Measurements from ENCODE around the gene HM13.
"Not testable (repeated sequence)": the region's sequence is repeated elsewhere in the genome, so short reads cannot be mapped to it uniquely, and the experiment has no call there.

The HM13 gene

GRCh38 chr20:31514154-31515071 lies at the start of gene HM13:
TSS of gene HM13 (plus strand) at chr20:31514442. CDS start at chr20:31514552, 110 bp downstream.
- peak; percentile 98 for DNase-seq (ENCODE audit: low spot score)

- not testable (repeated sequence) for DNase-seq (ENCODE audit: low spot score)
Observed at GRCh38 chr20:31470946-31471345, 43.3 kb upstream of the HM13 start.

- peak; percentile 38 for DNase-seq (ENCODE audit: low spot score)
Observed at GRCh38 chr20:31472395-31473330, 41.6 kb upstream of the HM13 start.

GRCh38 chr20:31473331-31474096 lies 40.7 kb upstream of the HM13 start:
- no peak for DNase-seq (ENCODE audit: low spot score)

GRCh38 chr20:31474097-31474436 lies 40.2 kb upstream of the HM13 start:
- DNase-seq (ENCODE audit: low spot score) = no peak

- DNase-seq (ENCODE audit: low spot score) = no peak
Observed at GRCh38 chr20:31474758-31475427, 39.3 kb upstream of the HM13 start, which contains the start of the genes DEFB124 and REM1. TSS of gene DEFB124 (minus strand) at chr20:31475127. CDS start at chr20:31473013, 2,114 bp downstream. TSS of gene REM1 (plus strand) at chr20:31475288. CDS start at chr20:31476446, 1,158 bp downstream.

GRCh38 chr20:31475472-31476293 lies 38.6 kb upstream of the HM13 start:
- no peak for DNase-seq (ENCODE audit: low spot score)

GRCh38 chr20:31476294-31476585 lies 38.0 kb upstream of the HM13 start:
- DNase-seq (ENCODE audit: low spot score) = no peak

DNA sequence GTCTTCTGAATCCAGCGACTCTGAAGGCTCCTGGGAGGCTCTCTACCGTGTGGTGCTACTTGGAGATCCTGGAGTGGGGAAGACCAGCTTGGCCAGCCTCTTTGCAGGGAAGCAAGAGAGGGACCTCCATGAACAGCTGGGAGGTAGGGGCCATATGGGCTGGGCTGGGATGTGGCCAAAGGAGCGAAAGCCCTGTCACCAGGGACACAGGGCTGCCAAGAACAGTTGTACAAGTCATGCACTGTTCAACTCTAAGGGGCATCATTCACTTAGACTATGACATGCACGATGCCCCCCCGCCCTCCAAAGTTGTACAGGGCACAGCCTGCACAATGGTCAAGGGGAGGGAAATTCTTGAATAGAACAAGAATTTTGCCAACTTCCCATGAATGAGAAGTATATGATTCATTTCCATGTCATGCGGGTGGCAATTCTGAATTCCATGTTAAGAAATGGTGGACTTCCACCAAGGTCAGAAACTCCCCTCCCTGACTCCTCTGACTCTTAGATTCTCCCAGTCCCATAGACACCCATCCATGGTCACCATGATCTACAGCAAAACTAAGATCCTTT lies 37.5 kb upstream of the HM13 start:
- DNase-seq (ENCODE audit: low spot score) = no peak

DNA sequence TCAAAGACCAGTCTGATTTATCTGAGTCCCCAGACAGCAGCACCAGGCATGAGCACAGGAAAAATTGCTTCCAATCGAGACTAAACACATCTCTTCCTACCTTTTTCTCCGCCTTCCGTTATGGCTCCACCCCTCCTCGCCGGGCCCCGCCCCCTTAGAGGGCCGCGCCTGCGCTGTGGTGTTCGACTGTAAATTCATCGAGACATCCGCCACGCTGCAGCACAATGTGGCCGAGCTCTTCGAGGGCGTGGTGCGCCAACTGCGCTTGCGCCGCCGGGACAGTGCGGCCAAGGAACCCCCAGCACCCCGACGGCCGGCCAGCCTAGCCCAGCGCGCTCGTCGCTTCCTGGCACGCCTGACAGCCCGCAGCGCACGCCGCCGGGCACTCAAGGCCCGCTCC lies 30.2 kb upstream of the HM13 start:
- DNase-seq (ENCODE audit: low spot score) = no peak

DNA sequence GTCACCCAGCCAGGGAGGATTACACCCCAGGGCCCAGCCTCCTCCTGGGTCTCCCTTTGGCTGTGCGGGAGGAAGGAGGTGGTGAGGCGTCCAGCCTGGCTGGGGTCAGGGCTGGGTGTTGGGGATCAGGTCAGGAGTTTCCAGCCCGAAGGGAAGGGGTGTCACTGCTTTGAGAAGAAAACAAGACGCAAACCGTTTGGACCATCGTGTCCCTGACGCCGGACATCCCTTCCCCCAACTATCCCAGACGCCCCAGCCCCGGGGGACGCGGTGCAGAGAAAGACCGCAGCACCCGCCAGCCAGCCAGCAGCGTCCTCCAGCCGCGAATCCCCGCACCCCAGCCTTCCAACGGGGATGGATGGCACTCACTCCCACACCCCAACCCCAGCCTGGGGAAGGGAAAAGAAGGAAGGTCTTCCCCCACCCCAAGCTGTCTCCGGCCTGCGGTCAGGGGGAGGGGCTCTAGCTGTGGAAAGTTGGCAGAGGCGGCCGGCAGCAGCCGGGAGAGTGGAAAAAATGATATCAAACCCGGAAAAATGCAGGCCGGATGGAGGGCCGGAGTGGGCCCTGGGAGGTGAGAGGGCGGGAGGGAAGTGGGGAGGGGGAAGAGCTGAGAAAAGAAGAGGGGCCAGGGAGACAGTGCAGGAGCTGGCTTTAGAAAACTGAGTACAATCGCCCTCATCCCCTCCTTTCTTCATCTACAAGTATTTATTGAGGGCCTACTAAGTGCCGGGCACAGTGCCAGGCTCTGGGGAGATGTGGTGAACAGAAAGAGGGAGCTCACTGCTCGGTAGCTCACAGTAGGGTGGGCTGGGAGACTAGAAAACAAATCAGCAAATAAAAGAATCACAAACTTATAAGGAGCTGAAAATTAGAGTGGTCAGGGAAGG lies 28.5 kb upstream of the HM13 start:
- peak; percentile 76 for DNase-seq (ENCODE audit: low spot score)

DNA sequence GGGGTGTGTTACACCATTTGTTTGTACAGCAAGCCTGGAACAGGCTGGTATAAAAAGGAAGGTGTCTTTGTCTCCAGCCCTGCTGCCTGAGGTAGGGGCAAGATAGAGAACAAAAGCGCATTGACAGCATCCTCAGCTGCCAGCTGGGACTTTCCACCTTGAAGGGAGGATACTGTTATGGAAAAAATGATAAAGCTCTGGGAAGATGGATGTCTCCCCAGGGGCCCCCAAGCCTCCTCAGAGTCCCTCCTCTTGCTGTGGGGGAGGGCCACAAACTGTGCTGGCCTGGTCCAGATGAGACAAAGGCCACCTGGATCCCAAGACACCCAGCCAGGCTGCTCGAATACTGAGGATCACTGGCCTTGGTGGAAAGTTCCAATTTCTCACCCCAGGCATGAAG lies 26.1 kb upstream of the HM13 start:
- DNase-seq (ENCODE audit: low spot score) = no peak

DNA sequence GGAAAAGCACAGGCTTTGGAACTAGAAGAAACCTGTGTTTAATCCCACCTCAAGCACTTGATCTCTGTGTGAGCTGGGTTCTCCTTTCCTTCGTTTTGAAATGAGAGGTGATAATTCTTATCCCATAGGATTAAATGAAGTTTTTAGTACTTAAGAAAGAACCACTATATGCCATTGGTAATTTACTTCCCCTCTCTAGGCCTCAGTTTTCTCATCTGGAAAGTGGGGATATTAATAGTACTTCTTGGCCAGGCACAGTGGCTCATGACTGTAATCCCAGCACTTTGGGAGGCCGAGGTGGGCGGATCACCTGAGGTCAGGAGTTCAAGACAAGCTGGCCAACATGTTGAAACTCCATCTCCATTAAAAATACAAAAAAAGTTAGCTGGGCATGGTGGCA lies 25.1 kb upstream of the HM13 start:
- DNase-seq (ENCODE audit: low spot score) = no peak

DNA sequence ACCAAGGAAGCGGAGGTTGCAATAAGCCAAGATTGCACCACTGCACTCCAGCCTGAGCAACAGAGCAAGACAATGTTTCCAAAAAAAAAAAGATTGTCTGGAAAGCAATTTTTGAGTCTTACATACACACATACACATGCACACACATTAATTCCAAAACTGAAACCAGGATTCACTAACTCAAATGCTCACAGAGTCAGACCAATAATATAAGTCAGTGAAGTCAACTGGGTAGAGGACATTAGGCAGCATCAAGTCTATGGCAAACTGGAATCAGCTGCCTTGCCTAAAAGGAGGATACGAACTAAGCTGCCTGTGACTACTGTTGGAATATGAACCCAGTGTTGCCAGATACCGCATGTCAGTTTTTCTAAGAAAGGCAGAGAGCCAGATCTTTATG lies 23.5 kb upstream of the HM13 start:
- no peak for DNase-seq (ENCODE audit: low spot score)

DNA sequence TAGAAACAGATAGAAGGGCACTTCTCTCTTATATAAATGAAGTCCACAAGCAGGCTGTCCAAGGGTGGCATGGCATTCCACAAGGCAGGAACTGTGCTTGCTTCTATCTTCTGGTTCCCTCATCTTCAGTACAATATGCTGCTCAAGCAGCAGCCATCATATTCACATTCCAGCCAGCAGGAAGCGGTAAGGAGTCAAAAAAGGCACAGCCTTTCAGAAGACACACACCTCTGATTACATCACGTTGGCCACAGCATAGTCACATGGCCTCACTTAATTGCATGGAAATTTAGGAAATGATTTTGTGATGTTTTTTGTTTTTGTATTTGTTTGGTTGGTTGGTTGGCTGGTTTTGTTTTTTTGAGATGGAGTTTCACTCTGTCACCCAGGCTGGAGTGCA lies 20.1 kb upstream of the HM13 start:
- peak; percentile 52 for DNase-seq (ENCODE audit: low spot score)

GRCh38 chr20:31496761-31497295 lies 17.4 kb upstream of the HM13 start:
- DNase-seq (ENCODE audit: low spot score) = peak; percentile 62

DNA sequence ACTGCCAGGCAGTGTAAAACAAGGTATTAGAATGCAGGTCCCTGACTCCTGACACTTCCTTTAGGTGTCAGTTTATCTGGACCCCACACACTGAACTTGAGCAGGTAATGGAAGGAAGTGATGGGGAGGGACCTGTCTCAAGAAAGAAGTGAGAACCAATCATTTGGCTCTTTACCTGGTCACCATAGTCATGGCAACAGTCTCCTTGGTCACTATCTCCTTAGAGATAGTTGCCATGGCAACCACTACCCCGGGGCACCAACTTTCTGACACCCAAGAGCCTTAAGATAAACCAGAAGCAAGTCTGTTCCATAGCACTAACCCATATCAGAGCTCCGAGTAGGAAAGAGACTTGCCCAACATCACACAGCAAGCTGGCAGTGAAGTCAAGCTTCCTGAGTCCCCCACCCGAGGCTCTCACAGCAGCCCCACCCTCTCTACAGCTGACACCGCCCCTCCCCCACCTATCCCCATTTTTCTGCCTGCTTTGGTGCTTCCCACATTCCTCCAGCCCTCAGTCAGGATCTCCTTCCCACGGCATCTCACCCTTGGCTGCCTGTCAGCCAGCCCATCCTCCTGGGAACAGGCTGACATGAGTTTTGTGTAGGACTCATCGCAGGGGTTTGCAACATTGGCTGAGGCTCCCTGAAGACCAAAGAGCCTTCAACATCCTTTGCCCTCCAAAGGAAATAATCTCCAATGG lies 16.3 kb upstream of the HM13 start:
- DNase-seq (ENCODE audit: low spot score) = peak; percentile 80

DNA sequence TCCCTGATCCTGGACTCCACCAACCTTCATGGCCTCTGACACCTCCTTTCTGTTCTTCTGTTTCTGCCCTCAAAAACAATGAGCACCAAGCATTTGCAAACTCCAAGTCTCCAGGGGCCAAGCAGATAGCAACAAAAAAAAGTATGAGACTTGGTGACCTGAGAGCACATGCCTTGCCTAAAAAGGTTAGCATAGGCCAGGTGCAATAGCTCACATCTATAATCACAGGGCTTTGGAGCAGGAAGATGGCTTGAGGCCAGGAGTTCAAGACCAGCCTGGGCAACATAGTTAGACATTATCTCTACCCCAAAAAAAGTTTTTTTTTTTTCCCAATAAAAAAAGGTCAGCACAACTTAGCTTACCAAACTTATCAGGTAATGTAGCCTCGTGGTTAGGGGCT lies 13.7 kb upstream of the HM13 start:
- no peak for DNase-seq (ENCODE audit: low spot score)
